Hepatocyte (in vitro differentiated cells): ENCODE data around the gene MAPK8.

Source experiments
- CTCF ChIP-seq: fragments of 200-600 bp; sonication (generic); IDR thresholded peaks from 2 replicates; pipeline ENCODE4 v1.5.1; 2016; ENCODE audit warnings: antibody characterized with exemption, mild to moderate bottlenecking; ENCODE audit not compliant: poor library complexity
- EZH2 ChIP-seq: fragments of 200-600 bp; sonication (generic); IDR thresholded peaks from 2 replicates; pipeline ENCODE4 v1.6.1; 2016; ENCODE audit warnings: antibody characterized with exemption, mild to moderate bottlenecking, borderline replicate concordance

- TF ChIP-seq CTCF (no peak), EZH2 (no peak)
These were observed 106.5 kb downstream of the MAPK8 start for GRCh38 chr10:48412933-48413332.
